ENCODE results near the gene SLC1A4. TPM values are rescaled to one million over a fixed set of nuclear protein-coding genes. Genes with fewer than 3 reads are reported as not detected.
"Not testable (repeated sequence)": the region's sequence is repeated elsewhere in the genome, so short reads cannot be mapped to it uniquely, and the experiment has no call there.

Gene SLC1A4
- total and polyA plus RNA-seq, 5 donors, result 1.2 to 5.6 (median 3.6) TPM

DNA sequence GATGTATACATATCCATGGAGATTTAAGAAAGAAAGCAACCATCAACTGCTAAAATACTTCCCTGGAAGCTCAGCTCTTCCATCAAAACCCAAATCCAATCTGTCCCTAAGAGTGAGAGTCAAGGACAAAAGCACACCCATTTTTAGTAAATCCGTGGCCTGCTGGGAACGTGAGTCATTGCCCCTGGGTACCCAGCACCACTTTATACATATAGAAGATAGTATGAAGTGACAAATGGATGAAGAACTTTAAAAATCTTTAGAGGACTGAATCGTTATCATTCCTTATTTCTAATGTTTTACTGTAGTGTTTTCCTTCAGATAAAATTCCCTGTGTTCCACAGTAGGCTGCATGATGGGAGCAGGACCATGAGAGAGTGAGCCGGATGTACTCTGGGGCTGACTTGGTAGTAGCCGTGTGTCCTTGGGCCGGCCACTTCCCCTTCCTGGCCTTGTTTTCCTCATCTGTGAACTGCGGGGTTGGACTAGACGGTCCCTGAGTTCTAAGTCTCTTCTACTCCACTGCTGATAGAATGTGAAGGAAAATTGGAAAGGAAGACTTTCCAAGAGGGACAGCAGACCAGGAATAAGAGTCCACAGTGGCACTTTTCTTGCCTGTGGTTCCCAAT lies 38.5 kb downstream of the SLC1A4 start:
- DNase-seq (peak in 1 of 3 donors; percentile 52), ATAC-seq (peak in 1 of 2 donors; percentile 40)
- no peaks in the 10 kb centered on the region for H3K27me3 ChIP-seq (ENCODE audit: control insufficient read depth, insufficient read depth)
- peaks cover 6% of the 10 kb centered on the region for H3K4me1 ChIP-seq (ENCODE audit: control insufficient read depth, insufficient read depth, low read length)
- H3K9me3 ChIP-seq (ENCODE audit: control insufficient read depth, low read length), result no peaks in the 10 kb centered on the region
- no peak overlapping the region for H3K27ac ChIP-seq (ENCODE audit: low read length)
- no peak overlapping the region for H3K4me3 ChIP-seq (ENCODE audit: low read length)
- intact Hi-C loops (cut with DNase I), result no loop called here
- WGBS, result 63% methylated on average over 8 of the region's 8 CpGs

DNA sequence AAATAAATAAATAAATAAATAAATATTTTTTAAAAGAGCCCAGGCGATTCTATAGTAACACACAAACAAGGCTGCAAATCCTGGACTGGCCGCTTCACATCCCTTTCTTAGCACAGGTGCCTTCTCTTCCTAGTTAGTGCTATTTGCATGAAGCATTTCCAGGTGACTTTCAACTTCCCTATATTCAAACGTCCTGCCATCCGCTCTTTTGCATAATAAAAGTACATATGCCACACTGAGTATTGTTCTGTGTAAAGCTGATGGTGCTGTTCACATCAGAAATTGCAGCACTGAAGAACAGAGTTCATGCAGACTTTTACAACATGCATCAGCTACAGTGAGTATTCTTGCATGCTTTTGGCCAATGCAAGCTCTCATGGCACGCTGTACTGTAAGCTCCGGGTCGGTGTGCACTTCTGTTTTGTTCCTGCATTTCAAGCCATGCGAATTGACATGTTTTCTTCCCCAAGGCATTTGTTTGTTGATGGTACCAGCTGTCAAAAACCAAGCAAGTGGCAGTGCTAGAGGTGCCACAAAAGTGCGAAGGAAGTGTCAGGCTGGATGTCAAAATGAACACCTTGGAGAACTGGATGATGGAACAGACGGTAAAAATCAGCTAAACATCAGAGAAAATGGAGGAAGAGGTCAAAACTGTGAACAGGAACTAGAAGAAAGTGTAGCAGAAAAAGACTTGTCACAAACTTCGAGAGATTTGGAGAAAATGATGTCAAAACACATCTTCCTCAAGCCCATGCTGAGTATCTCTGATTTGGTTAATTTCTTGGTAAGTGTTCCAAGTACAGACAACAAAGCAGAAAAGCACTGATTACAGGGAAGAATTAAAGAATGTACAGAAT lies 41.5 kb downstream of the SLC1A4 start:
- H3K27me3 ChIP-seq (ENCODE audit: control insufficient read depth, insufficient read depth), result no peaks in the 10 kb centered on the region
- H3K4me3 ChIP-seq (ENCODE audit: low read length), result no peak overlapping the region
- DNase-seq, result no peak
- H3K9me3 ChIP-seq (ENCODE audit: control insufficient read depth, low read length), result no peaks in the 10 kb centered on the region
- ATAC-seq, result no peak
- intact Hi-C loops (cut with DNase I), result no loop called here
- peaks cover 6% of the 10 kb centered on the region for H3K4me1 ChIP-seq (ENCODE audit: control insufficient read depth, insufficient read depth, low read length)
- 88% methylated on average over 11 of the region's 11 CpGs for WGBS
- no peak overlapping the region for H3K27ac ChIP-seq (ENCODE audit: low read length)

DNA sequence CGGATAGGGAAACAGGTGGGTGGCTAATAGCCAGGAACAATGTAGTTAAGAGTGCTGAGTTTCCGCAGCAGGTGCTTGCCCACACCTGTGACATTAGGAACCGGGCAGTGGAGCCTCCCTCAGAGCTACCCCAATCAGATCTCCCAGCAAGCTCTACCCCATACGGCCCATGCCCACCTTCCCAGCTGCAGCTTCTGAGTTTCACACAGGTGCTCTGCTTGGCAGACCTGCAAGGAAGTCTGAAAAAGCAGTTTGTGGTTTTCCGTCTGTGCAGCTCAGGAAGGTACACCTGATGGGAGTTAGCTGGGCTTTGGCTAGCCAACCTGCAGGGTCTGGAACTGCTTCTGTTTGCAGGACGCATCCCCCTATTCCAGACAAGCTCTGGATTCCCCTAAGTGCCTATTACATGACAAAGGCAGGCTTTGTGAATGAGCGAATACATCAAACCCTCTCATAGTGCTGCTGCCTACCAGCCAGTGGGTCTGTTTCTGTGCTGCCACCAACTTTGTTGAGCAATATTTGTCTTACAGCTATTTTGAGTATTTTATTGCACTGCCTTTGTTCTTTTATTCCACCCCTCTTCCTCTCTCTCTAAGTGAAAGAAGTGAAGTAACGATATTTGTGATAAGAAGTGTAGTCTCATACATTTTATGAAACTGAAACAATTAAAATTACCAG lies 42.3 kb downstream of the SLC1A4 start:
- H3K4me3 ChIP-seq (ENCODE audit: low read length), result no peak overlapping the region
- ATAC-seq (peak; percentile 28 to 54), DNase-seq (no peak)
- no peaks in the 10 kb centered on the region for H3K27me3 ChIP-seq (ENCODE audit: control insufficient read depth, insufficient read depth)
- 63% methylated on average over 8 of the region's 8 CpGs for WGBS
- intact Hi-C loops (cut with DNase I), result no loop called here
- H3K27ac ChIP-seq (ENCODE audit: low read length), result no peak overlapping the region
- H3K4me1 ChIP-seq (ENCODE audit: control insufficient read depth, insufficient read depth, low read length), result peaks cover 6% of the 10 kb centered on the region
- no peaks in the 10 kb centered on the region for H3K9me3 ChIP-seq (ENCODE audit: control insufficient read depth, low read length)

- H3K27me3 ChIP-seq (ENCODE audit: control insufficient read depth, insufficient read depth), result no peaks in the 10 kb centered on the region
- ATAC-seq, result peak; percentile 65
- no peak overlapping the region for H3K4me3 ChIP-seq (ENCODE audit: low read length)
- peaks cover 6% of the 10 kb centered on the region for H3K4me1 ChIP-seq (ENCODE audit: control insufficient read depth, insufficient read depth, low read length)
- H3K9me3 ChIP-seq (ENCODE audit: control insufficient read depth, low read length), result no peaks in the 10 kb centered on the region
- no peak for DNase-seq
- WGBS, result 40% methylated on average over 13 of the region's 13 CpGs
- no peak overlapping the region for H3K27ac ChIP-seq (ENCODE audit: low read length)
- intact Hi-C loops (cut with DNase I), result no loop called here
Measured at GRCh38 chr2:65032019-65032975, 43.1 kb downstream of the SLC1A4 start.

DNA sequence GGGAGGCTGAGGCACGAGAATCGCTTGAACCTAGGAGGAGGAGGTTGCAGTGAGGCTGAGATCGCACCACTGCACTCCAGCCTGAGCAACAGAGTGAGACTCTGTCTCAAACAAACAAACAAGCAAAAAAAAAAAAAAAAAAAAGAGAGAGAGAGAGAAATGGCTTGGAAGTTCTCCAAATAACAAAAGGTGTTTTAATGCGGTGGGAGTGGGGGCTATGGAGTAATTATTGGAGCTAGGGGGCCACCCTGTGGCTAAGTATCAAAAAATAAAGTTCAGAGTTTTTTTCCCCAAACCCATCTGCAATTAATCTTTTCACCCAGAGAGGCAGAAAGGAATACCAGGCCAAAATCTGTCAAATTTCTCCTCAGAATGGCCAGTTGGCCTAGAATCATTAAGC lies 44.0 kb downstream of the SLC1A4 start:
- Histone ChIP-seq H3K9me3 (ENCODE audit: control insufficient read depth, low read length) (no peaks in the 10 kb centered on the region), H3K27ac (ENCODE audit: low read length) (no peak overlapping the region), H3K27me3 (ENCODE audit: control insufficient read depth, insufficient read depth) (no peaks in the 10 kb centered on the region), H3K4me3 (ENCODE audit: low read length) (no peak overlapping the region), H3K4me1 (ENCODE audit: control insufficient read depth, insufficient read depth, low read length) (peaks cover 6% of the 10 kb centered on the region)
- 88% methylated on average over 4 of the region's 4 CpGs for WGBS
- intact Hi-C loops (cut with DNase I), result no loop called here
- DNase-seq, result no peak
- ATAC-seq, result no peak

DNA sequence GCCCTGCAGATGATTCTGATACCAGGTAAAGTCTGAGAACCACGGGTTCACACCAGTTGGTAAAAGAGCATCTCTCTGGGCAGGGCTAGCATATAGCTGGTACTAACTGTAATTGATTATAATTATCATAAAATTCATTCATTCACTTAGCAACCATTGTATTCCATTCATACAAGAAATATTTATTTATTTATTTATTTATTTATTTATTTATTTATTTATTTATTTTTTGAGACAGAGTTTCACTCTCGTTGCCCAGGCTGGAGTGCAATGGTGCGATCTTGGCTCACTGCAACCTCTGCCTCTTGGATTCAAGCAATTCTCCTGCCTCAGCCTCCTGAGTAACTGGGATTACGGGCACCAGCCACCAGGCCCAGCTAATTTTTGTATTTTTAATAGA lies 44.5 kb downstream of the SLC1A4 start:
- 96% methylated on average over 4 of the region's 4 CpGs for WGBS

DNA sequence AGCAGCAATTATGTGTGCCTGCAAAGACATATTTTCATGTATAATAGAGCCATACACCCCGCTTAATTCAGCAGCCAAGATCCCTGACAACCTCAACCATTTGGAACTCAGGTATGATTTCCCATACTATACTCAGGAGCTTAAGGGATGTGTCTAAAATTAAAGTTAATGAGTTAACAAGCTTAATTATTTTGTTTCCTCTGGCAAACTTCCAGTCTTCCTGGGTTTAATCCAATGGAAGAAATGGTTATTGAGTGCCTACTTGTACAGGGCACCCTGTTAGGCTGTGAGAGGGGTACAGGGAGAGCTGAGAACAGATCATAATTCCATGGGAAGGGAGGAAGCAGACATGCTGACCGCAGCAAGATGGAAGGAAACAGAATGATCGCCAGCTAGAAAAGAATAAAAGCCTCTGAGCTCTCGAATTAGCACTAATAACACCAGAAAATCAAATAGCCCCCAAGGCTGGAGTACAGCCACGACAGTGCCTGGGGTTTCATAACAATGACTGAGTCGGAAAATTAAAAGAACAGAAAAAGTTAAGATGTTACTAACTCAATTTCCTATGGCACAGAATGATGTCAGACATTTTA lies 46.2 kb downstream of the SLC1A4 start:
- Histone ChIP-seq H3K4me3 (ENCODE audit: low read length) (no peak overlapping the region), H3K9me3 (ENCODE audit: control insufficient read depth, low read length) (no peaks in the 10 kb centered on the region), H3K27me3 (ENCODE audit: control insufficient read depth, insufficient read depth) (no peaks in the 10 kb centered on the region), H3K4me1 (ENCODE audit: control insufficient read depth, insufficient read depth, low read length) (peaks cover 6% of the 10 kb centered on the region), H3K27ac (ENCODE audit: low read length) (no peak overlapping the region)
- DNase-seq, result no peak
- ATAC-seq, result no peak
- WGBS, result 59% methylated on average over 6 of the region's 6 CpGs
- intact Hi-C loops (cut with DNase I), result loop anchor here in 1 of 4 donors (5.0 kb wide), 1 partner anchor 118 kb away; no protein-coding TSS in a partner anchor

More for the DNA sequence above, 44.5 kb downstream of the SLC1A4 start:
- H3K4me3 ChIP-seq (ENCODE audit: low read length); intact Hi-C loops (cut with DNase I); H3K27ac ChIP-seq (ENCODE audit: low read length); H3K9me3 ChIP-seq (ENCODE audit: control insufficient read depth, low read length); ATAC-seq; H3K4me1 ChIP-seq (ENCODE audit: control insufficient read depth, insufficient read depth, low read length); H3K27me3 ChIP-seq (ENCODE audit: control insufficient read depth, insufficient read depth); DNase-seq: not testable (repeated sequence)

DNA sequence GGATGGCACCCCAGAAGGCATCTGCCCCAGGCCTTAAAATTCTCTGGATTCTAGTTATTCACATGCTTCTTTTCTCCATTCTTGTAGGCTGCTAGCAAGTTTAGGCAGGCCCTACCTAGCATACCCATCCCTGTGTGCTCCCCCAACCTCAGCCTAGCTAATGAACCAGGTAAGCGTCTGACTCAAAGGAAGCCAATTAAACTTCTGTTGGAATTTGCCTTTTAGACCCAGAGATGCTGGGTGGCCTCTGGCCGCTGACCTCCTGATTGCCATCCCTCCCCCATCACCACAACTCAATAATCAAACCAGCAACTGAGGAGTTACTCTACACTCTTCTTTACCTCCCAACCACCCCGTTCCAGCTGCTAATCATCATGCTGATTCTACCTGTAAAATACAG lies 48.0 kb downstream of the SLC1A4 start:
- WGBS, result 89% methylated on average over 3 of the region's 3 CpGs
- ATAC-seq, result no peak
- Histone ChIP-seq H3K27ac (ENCODE audit: low read length) (no peak overlapping the region), H3K9me3 (ENCODE audit: control insufficient read depth, low read length) (no peaks in the 10 kb centered on the region), H3K27me3 (ENCODE audit: control insufficient read depth, insufficient read depth) (no peaks in the 10 kb centered on the region), H3K4me1 (ENCODE audit: control insufficient read depth, insufficient read depth, low read length) (peaks cover 3% of the 10 kb centered on the region), H3K4me3 (ENCODE audit: low read length) (no peak overlapping the region)
- no peak for DNase-seq
- intact Hi-C loops (cut with DNase I), result loop anchor here in 1 of 4 donors (5.0 kb wide), 1 partner anchor 120 kb away; no protein-coding TSS in a partner anchor

DNA sequence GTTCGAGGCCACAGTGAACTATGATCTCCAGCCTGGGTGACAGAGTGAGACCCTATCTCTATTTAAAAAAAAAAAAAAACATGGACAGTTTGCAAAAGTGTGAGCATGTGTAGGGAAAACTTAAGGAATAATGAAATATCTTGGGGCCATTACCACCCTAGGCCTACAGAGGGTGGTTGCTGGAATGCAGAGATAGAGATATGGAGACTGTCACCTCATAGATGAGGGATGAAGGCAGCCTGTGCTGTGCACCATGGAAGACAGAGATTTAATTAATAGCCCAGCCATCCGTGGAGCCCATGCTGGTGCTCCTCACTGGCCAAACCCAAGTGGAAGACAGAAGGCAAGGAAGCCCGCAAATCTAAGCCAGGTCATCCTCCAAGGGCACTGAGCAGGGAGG lies 50.4 kb downstream of the SLC1A4 start:
- 86% methylated on average over 3 of the region's 3 CpGs for WGBS
- Histone ChIP-seq H3K4me3 (ENCODE audit: low read length) (no peak overlapping the region), H3K27ac (ENCODE audit: low read length) (no peak overlapping the region), H3K9me3 (ENCODE audit: control insufficient read depth, low read length) (no peaks in the 10 kb centered on the region), H3K4me1 (ENCODE audit: control insufficient read depth, insufficient read depth, low read length) (no peaks in the 10 kb centered on the region), H3K27me3 (ENCODE audit: control insufficient read depth, insufficient read depth) (no peaks in the 10 kb centered on the region)
- intact Hi-C loops (cut with DNase I), result loop anchor here (2.0 to 5.0 kb wide), 2 partner anchors 122 to 123 kb away; no protein-coding TSS in a partner anchor
- no peak for DNase-seq
- no peak for ATAC-seq

Data from right cardiac atrium (tissue), 5 donors.